ENCODE results near the gene FLT1.

FLT1 gene

DNA sequence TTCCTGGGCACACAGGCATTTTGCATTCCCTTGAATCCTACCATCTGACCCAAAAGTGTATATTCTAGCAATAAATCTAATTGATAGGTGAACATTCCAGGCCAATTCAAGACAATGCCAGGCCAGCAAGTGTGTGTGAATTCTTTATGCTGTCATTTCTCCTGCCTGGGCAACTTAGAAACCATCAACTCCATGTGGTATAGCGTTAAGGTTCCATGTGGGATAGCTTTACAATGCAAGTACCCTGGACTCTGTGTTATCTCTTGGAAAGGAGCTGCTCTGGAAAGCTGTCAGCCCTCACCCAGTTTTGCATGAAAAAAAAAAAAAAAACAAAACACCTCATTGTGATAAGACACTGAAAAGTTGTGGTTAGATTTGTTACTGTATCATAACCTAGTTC is 15.6 kb upstream of the FLT1 start:
- no peak for DNase-seq (ENCODE audit: low read depth)
- TF ChIP-seq, protein P1, sequence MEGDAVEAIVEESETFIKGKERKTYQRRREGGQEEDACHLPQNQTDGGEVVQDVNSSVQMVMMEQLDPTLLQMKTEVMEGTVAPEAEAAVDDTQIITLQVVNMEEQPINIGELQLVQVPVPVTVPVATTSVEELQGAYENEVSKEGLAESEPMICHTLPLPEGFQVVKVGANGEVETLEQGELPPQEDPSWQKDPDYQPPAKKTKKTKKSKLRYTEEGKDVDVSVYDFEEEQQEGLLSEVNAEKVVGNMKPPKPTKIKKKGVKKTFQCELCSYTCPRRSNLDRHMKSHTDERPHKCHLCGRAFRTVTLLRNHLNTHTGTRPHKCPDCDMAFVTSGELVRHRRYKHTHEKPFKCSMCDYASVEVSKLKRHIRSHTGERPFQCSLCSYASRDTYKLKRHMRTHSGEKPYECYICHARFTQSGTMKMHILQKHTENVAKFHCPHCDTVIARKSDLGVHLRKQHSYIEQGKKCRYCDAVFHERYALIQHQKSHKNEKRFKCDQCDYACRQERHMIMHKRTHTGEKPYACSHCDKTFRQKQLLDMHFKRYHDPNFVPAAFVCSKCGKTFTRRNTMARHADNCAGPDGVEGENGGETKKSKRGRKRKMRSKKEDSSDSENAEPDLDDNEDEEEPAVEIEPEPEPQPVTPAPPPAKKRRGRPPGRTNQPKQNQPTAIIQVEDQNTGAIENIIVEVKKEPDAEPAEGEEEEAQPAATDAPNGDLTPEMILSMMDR (IDR thresholded peaks at IDR 0.05; ENCODE audit: control insufficient read depth, insufficient read depth, low read depth, low read length, missing control alignments) = no peak
- H3K4me3 ChIP-seq (ENCODE audit: control insufficient read depth, low read depth, low read length) = no peak overlapping the region

DNA sequence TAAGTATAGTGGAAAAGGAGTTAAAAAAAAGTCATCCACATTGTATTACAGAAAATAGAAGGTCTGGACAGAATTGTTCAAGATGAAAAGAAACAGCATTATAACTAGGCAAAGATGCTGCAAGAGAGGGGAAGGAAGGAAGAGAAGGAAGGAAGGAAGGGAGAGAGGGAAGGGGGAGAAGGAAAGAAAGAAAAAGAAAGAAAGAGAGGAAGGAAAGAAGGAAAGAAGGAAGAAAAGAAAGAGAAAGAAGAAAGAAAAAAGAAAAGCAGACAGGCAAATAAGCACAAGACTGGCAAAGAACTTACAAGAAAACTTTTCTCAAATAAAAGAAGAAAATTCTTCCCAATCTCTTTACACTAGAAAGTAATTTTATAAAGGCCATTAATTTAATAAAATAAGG is 15.1 kb upstream of the FLT1 start:
- TF ChIP-seq, protein P1 (IDR thresholded peaks at IDR 0.05; ENCODE audit: control insufficient read depth, insufficient read depth, low read depth, low read length, missing control alignments) = no peak
- no peak overlapping the region for H3K4me3 ChIP-seq (ENCODE audit: control insufficient read depth, low read depth, low read length)
- no peak for DNase-seq (ENCODE audit: low read depth)

DNA sequence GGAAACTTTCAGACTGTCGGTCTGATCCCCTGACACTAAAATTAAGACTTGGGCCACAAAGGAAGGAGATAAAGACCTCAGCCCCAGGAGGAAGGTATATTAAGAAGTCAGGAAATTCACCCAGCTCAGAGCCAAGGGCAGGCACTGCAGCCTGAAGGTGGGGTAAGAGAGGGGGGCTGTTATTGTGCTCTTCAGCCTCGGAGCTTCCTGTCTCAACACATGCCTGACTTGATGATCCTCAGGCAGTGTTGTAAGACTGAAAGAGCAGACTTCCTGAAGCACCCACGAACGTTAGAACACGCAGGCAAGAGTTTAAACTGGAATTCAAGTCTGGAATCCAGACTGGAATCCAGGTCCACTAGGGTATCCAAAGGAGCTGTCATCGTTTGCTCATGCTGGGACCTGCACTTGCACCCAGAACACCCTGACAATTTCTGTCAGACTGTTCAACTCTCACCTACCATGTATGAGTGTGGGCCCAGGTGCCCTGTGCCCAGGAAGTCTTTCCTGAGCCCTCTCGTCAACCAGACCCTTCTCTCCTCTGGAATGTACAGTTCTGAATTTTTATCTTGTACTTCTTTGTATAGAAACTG is 10.7 kb upstream of the FLT1 start:
- no peak for DNase-seq (ENCODE audit: low read depth)
- TF ChIP-seq, protein P1 (IDR thresholded peaks at IDR 0.05; ENCODE audit: control insufficient read depth, insufficient read depth, low read depth, low read length, missing control alignments) = no peak
- H3K4me3 ChIP-seq (ENCODE audit: control insufficient read depth, low read depth, low read length) = no peak overlapping the region

DNA sequence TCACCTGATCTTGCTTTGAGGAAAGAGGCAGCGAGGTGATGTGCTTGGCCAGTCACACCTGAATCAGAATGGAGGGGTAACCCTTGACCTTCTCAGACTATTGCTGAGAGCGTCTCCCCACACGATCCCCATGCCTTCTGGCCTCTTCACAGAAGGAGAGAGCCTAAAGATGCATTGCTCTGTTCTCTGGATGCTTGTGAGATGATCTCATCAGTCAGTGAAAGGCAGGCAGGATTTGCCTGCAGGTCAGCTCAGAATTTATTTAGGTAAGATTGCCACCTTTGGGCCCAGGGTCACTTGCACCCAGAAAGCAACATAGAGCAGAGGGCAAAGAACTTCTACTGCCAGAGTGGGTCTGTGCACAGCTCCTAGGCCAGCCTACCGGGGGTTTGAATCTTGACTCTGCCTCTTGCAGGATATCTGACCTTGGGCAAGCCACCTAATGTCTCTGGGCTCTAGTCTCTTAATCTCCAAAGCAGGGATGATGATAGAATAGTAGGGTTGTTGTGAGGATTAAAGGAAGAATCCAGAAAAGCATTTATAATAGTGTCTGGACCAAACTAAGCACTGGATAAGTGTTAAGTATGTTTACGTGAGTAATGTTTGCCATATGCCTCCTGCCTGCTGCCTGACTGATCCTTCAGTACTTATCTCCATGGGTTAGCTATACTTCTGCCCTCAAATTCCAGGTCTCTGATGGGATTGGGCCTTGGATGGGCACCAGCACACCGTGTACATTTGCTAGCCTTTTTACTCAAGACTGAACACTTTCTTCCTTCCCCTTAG is 8.4 kb upstream of the FLT1 start:
- TF ChIP-seq, protein P1 (IDR thresholded peaks at IDR 0.05; ENCODE audit: control insufficient read depth, insufficient read depth, low read depth, low read length, missing control alignments) = no peak
- no peak for DNase-seq (ENCODE audit: low read depth)

DNA sequence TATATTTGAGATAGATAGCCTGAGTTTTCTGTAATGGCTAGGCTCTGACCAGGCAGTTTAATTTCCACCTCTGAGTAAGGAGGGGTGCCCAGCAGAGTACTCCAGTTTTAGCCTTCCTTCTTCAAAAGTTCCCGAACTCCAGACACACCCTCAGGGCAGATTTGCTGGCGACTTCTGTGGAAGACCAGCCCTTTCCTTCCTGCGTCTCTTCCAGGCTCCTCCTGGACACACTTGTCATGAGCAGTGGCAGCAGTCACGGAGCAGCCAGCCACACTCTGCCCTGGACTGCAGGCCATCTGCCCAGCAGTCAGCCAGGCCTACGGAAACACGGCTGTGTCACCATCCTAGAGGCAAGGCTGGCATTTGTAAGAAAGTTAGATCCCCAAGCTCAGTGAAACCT is 6.6 kb upstream of the FLT1 start:
- H3K4me3 ChIP-seq (ENCODE audit: control insufficient read depth, low read depth, low read length) = no peak overlapping the region
- no peak for DNase-seq (ENCODE audit: low read depth)
- TF ChIP-seq, protein P1 (IDR thresholded peaks at IDR 0.05; ENCODE audit: control insufficient read depth, insufficient read depth, low read depth, low read length, missing control alignments) = no peak

More for the DNA sequence above, 8.4 kb upstream of the FLT1 start:
- no peak overlapping the region for H3K4me3 ChIP-seq (ENCODE audit: control insufficient read depth, low read depth, low read length)

DNA sequence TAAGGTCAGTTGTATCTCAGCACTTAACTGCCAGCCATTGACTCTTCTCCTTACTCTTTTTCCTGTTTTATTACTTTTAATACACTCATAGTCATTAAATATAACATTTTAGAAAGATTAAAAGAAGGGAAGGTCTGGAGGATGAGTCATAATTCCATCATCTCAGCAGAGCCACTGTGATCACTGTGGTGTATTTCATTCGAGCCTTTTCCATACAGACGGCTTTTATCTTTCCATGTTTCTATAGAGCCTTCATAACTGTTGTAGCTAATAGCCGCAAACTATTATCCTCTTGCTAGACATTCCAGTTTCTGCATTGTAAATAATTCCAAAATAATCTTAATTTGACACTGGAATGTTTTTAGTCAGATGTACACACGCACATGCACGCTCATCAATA is 4.7 kb upstream of the FLT1 start:
- TF ChIP-seq, protein P1 (IDR thresholded peaks at IDR 0.05; ENCODE audit: control insufficient read depth, insufficient read depth, low read depth, low read length, missing control alignments) = no peak
- H3K4me3 ChIP-seq (ENCODE audit: control insufficient read depth, low read depth, low read length) = no peak overlapping the region

More for the DNA sequence above, 4.7 kb upstream of the FLT1 start:
- DNase-seq (ENCODE audit: low read depth) = no peak

All from AG09309 (cell line).